Activated CD4-positive, alpha-beta T cell treated with anti-CD3 and anti-CD28 coated beads, Interleukin-2, amount 10 ng/mL, durations not matched to agents 7 days and 5 days (primary cell): Measurements from ENCODE around the gene MOBP. TPM values are rescaled to one million over a fixed set of nuclear protein-coding genes. Genes with fewer than 3 reads are reported as not detected.
"Not testable (repeated sequence)": the region's sequence is repeated elsewhere in the genome, so short reads cannot be mapped to it uniquely, and the experiment has no call there.

ENCODE experiments used
- CTCF ChIA-PET: fragments of 350-600 bp; sonication (Branson Sonifier 250); formaldehyde crosslinking; loops from one replicate; lab custom pipeline; 2021; ENCODE audit warnings: antibody characterized with exemption; lab: Charles Lee
- POLR2A ChIA-PET: fragments of 350-600 bp; sonication (Branson Sonifier 250); formaldehyde crosslinking; loops from one replicate; lab custom pipeline; 2021; ENCODE audit warnings: antibody characterized with exemption; lab: Charles Lee
- DNase-seq: peaks from one replicate; pipeline ENCODE4 v3.0.0-alpha.2; 2020
- H3K27ac Mint-ChIP-seq: one replicate; pipeline ENCODE4 v1.8.0; 2021; ENCODE audit warnings: mild to moderate bottlenecking, moderate library complexity, mixed read lengths
- H3K27me3 Mint-ChIP-seq: one replicate; pipeline ENCODE4 v1.8.0; 2021; ENCODE audit warnings: mixed read lengths
- H3K36me3 Mint-ChIP-seq: one replicate; pipeline ENCODE4 v1.8.0; 2021; ENCODE audit warnings: low read depth, mixed read lengths
- H3K4me1 Mint-ChIP-seq: one replicate; pipeline ENCODE4 v1.8.0; 2021; ENCODE audit warnings: mixed read lengths
- H3K4me3 Mint-ChIP-seq: one replicate; pipeline ENCODE4 v1.8.0; 2021; ENCODE audit warnings: mild to moderate bottlenecking, moderate library complexity, mixed read lengths
- H3K9me3 Mint-ChIP-seq: one replicate; pipeline ENCODE4 v1.8.0; 2021; ENCODE audit warnings: mixed read lengths
- total RNA-seq, 2 experiments: library from RNA; stranded (reverse); gene quantifications; one replicate each; pipeline ENCODE4 v1.2.3, GENCODE V29; 2021

Gene MOBP, protein sequence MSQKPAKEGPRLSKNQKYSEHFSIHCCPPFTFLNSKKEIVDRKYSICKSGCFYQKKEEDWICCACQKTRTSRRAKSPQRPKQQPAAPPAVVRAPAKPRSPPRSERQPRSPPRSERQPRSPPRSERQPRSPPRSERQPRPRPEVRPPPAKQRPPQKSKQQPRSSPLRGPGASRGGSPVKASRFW
- not detected for total RNA-seq

DNA sequence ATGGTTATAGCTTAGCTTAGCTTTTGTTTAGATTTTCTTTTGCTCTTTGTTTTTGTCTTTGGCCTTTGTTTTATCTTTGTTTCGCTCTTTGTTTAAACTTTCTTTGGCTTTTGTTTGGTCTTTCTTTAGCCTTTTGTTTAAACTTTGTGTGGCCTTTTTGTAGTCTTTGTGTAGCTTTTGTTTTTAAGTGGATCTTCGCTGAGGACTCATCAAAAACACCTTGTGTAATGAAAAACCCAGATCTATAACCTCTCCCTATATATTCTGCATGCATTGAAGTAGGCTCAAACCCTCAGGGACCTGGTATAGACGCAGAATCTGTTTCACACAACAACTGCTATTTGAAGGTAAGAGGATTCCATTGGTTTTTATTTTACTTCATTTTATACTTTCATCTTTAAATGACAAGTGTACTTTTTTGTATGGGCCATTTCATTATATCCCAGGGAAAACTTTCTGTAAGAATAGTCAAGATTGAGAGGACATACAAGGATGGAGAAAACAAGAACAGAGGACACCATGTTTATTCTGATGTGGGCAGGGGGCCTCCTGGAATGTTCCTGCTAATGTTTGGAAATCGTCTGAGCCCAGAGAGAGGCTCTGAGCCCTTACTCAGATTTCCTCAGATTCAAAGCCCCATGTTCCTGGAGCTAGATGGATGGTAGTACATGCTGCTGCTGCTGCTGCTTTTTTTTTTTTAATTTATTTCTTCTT is at the start of gene MOBP:
Gene MOBP (plus strand): TSS at position 287 of the 714 bp plus-strand sequence. CDS start 34,390 bp downstream, outside the sequence.
- Mint-ChIP-seq H3K27ac (no peak within 1 kb of the TSS), H3K4me3 (no peak within 1 kb of the TSS), H3K9me3 (no peaks in the 10 kb centered on the region), H3K4me1 (no peaks in the 10 kb centered on the region), H3K36me3 (no peaks in the 10 kb centered on the region), H3K27me3 (peaks cover 31% of the 10 kb centered on the region)
- DNase-seq: no peak
- CTCF ChIA-PET: interaction anchor here (0.6 kb wide), 1 partner anchor 18 kb away, joined by 3 read pairs; no protein-coding TSS in a partner anchor
- POLR2A ChIA-PET: interaction anchor here (0.7 kb wide), 2 partner anchors 52 to 102 kb away, joined by 4 to 6 read pairs; no protein-coding TSS in a partner anchor

GRCh38 chr3:39418556-39419225 is 48.8 kb upstream of the MOBP start:
- POLR2A ChIA-PET, H3K9me3 Mint-ChIP-seq, H3K27me3 Mint-ChIP-seq, H3K27ac Mint-ChIP-seq, DNase-seq, H3K4me3 Mint-ChIP-seq, H3K4me1 Mint-ChIP-seq, CTCF ChIA-PET: not testable (repeated sequence)
- peaks cover 12% of the 10 kb centered on the region for H3K36me3 Mint-ChIP-seq

DNA sequence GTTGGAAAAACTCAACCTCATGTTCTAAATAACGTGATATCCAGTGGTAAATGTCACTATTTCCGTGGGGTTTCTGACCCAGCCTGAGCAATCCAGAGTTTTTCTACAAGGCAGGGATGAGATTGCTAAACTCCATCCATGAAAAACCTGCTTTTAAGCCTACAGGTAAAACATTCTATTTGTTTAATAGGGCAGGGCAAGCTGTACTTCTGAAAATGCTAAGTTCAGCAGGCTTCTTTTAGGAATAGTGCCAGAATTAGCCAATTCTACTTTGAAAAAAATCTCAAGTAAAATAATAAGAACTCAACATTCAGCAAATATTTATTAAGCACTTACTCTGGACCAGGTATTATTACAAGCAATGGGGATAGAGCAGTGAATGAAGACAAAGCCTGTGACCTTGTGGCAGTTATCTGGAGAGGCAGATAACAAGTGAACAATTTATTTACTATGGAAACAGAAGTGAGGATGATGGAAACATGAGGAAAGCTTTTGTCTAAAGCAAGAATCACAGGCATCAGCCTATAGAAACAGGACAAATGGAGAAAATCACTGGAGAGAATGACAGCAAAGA is 47.7 kb upstream of the MOBP start:
- no peak overlapping the region for H3K27ac Mint-ChIP-seq
- H3K9me3 Mint-ChIP-seq: no peaks in the 10 kb centered on the region
- POLR2A ChIA-PET: no interaction called here
- CTCF ChIA-PET: interaction anchor here (1.1 kb wide), 1 partner anchor 12 kb away, joined by 4 read pairs; no protein-coding TSS in a partner anchor
- peaks cover 3% of the 10 kb centered on the region for H3K36me3 Mint-ChIP-seq
- no peak overlapping the region for H3K4me3 Mint-ChIP-seq
- DNase-seq: no peak
- no peaks in the 10 kb centered on the region for H3K27me3 Mint-ChIP-seq
- H3K4me1 Mint-ChIP-seq: no peaks in the 10 kb centered on the region

GRCh38 chr3:39420543-39420942 is 46.9 kb upstream of the MOBP start:
- Mint-ChIP-seq H3K4me3 (no peak overlapping the region), H3K27ac (no peak overlapping the region), H3K27me3 (no peaks in the 10 kb centered on the region), H3K9me3 (no peaks in the 10 kb centered on the region), H3K36me3 (peaks cover 2% of the 10 kb centered on the region), H3K4me1 (no peaks in the 10 kb centered on the region)
- POLR2A ChIA-PET: no interaction called here
- no peak for DNase-seq
- CTCF ChIA-PET: interaction anchor here (1.1 kb wide), 1 partner anchor 13 kb away, joined by 4 read pairs; no protein-coding TSS in a partner anchor

DNA sequence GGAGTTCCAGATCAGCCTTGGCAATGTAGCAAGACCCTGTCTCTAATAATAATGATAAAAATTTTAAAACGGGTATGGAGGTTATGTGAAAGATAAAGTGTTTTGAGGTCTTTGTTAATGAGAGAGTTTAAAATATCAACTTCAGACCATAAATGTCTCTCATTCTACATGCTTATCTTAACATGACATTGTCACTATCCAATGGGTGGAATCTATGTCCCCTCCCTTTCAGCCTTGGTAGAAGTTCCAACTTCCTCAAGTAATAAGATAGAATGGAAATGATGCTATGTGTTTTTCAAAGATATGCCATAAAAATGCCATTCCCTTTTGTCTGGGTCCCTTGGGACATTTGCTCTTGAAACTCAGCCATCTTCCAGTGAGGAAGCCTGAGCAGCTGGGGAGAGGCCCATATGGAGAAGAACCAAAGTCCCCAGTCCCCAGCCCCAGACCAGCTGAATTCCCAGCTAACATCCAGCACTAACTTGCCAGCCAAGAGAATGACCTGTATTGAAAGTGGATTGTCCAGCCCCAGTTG is 44.0 kb upstream of the MOBP start:
- no peaks in the 10 kb centered on the region for H3K27me3 Mint-ChIP-seq
- POLR2A ChIA-PET: no interaction called here
- H3K4me1 Mint-ChIP-seq: no peaks in the 10 kb centered on the region
- CTCF ChIA-PET: interaction anchor here (0.6 kb wide), 1 partner anchor 14 kb away, joined by 3 read pairs; no protein-coding TSS in a partner anchor
- H3K27ac Mint-ChIP-seq: no peak overlapping the region
- H3K4me3 Mint-ChIP-seq: no peak overlapping the region
- no peak for DNase-seq
- H3K9me3 Mint-ChIP-seq: no peaks in the 10 kb centered on the region
- H3K36me3 Mint-ChIP-seq: no peaks in the 10 kb centered on the region

DNA sequence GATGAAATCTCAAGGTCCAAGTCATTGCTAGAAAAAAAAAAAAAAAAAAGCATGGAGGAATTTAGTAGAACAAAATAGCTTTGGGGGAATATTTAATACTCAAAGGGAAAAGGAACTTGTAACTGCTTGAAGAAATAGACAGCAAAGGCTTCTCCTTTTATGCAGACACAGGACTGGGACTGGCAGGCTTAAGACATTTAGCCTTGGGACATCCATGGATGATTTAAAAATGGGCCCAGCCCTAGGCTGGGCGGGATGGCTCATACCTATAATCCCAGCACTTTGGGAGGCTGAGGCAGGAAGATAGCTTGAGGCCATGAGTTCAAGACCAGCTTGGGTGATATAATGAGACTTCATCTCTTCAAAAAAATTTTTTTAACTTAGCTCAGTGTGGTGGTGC is 41.2 kb upstream of the MOBP start:
- no peak for DNase-seq
- Mint-ChIP-seq H3K4me1 (no peaks in the 10 kb centered on the region), H3K9me3 (no peaks in the 10 kb centered on the region), H3K27me3 (peaks cover 3% of the 10 kb centered on the region), H3K27ac (no peak overlapping the region), H3K36me3 (no peaks in the 10 kb centered on the region), H3K4me3 (no peak overlapping the region)
- CTCF ChIA-PET: no interaction called here
- POLR2A ChIA-PET: no interaction called here

DNA sequence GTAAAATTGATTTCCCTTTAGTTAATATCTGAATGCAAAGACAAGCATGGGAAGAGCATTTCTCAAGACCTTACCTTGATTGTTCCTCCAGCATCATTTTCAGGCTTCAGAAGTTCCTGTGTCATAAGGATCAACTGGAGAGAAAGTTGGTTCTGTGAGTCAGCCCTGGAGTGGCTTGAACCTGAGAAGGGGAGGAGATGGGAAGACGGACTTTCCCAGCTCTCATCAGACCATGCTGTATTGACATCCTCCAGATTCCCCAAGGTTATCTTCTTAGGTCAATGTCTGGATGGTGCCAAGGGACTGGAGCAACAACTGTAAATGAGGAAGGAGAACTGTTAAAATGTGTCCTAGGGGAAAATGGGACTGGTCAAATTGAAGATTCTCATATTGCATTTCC is 40.0 kb upstream of the MOBP start:
- no peak for DNase-seq
- Mint-ChIP-seq H3K9me3 (no peaks in the 10 kb centered on the region), H3K27ac (no peak overlapping the region), H3K4me3 (no peak overlapping the region), H3K36me3 (no peaks in the 10 kb centered on the region), H3K4me1 (no peaks in the 10 kb centered on the region), H3K27me3 (peaks cover 3% of the 10 kb centered on the region)
- ChIA-PET POLR2A (no interaction called here), CTCF (no interaction called here)

GRCh38 chr3:39428745-39429201 is 38.7 kb upstream of the MOBP start:
- H3K4me1 Mint-ChIP-seq: no peaks in the 10 kb centered on the region
- no peak overlapping the region for H3K27ac Mint-ChIP-seq
- no peak overlapping the region for H3K4me3 Mint-ChIP-seq
- no peak for DNase-seq
- H3K36me3 Mint-ChIP-seq: no peaks in the 10 kb centered on the region
- H3K9me3 Mint-ChIP-seq: no peaks in the 10 kb centered on the region
- POLR2A ChIA-PET: no interaction called here
- H3K27me3 Mint-ChIP-seq: peaks cover 3% of the 10 kb centered on the region
- CTCF ChIA-PET: interaction anchor here (1.6 kb wide), 1 partner anchor 19 kb away, joined by 4 read pairs; no protein-coding TSS in a partner anchor

DNA sequence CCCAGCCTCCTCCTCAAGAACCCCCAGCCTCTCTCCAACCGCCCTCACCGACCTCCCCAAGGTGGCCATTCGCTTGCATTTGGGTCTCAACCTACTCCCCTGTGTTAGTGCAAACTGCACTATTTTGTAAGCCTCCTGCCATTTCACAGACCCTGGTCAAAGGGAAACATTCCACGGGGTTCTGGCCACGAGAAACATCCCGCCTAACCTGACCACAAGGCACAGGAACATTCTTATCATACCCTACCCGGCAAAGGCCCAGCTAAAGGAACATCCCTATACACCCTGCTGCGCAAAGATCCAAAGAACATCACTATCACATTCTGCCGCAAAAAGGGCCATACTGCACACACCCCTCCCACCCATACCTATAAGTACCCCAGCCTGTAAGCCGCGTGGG is 38.0 kb upstream of the MOBP start:
- H3K27me3 Mint-ChIP-seq: peaks cover 3% of the 10 kb centered on the region

GRCh38 chr3:39432342-39432741 is 35.1 kb upstream of the MOBP start:
- ChIA-PET CTCF (no interaction called here), POLR2A (no interaction called here)
- H3K27ac Mint-ChIP-seq: no peak overlapping the region
- no peaks in the 10 kb centered on the region for H3K36me3 Mint-ChIP-seq
- no peaks in the 10 kb centered on the region for H3K4me1 Mint-ChIP-seq
- H3K9me3 Mint-ChIP-seq: no peaks in the 10 kb centered on the region
- peaks cover 3% of the 10 kb centered on the region for H3K27me3 Mint-ChIP-seq
- H3K4me3 Mint-ChIP-seq: no peak overlapping the region
- DNase-seq: no peak

More for the DNA sequence above, 38.0 kb upstream of the MOBP start:
- no peaks in the 10 kb centered on the region for H3K36me3 Mint-ChIP-seq
- POLR2A ChIA-PET: no interaction called here
- no peaks in the 10 kb centered on the region for H3K9me3 Mint-ChIP-seq
- H3K4me1 Mint-ChIP-seq: no peaks in the 10 kb centered on the region
- H3K4me3 Mint-ChIP-seq: no peak overlapping the region
- CTCF ChIA-PET: interaction anchor here (1.6 kb wide), 1 partner anchor 18 kb away, joined by 4 read pairs; no protein-coding TSS in a partner anchor
- no peak for DNase-seq
- no peak overlapping the region for H3K27ac Mint-ChIP-seq

DNA sequence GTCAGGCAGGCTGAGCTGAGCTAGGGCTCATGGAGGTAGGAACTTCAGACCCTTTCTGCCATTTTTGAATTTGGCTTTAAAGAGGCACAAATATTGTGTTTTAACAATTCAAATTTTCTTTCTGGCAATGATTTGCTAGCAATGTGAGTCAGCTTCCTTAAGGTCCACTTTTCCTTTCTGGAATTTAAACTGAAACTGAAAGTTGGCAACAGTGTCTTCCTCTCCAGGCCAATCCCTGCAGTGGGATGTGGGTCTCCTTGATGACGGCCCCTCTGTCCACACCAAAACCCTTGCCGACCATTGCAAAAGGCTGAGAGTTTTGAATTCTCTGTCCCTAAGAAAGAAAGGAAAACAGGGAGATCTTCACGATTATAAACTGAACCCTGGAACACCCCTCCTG is 33.8 kb upstream of the MOBP start:
- H3K36me3 Mint-ChIP-seq: no peaks in the 10 kb centered on the region
- no peak overlapping the region for H3K27ac Mint-ChIP-seq
- H3K27me3 Mint-ChIP-seq: peaks cover 3% of the 10 kb centered on the region
- H3K9me3 Mint-ChIP-seq: no peaks in the 10 kb centered on the region
- ChIA-PET CTCF (no interaction called here), POLR2A (no interaction called here)
- no peak overlapping the region for H3K4me3 Mint-ChIP-seq
- no peaks in the 10 kb centered on the region for H3K4me1 Mint-ChIP-seq
- no peak for DNase-seq

GRCh38 chr3:39434574-39434973 is 32.9 kb upstream of the MOBP start:
- DNase-seq: no peak
- ChIA-PET POLR2A (no interaction called here), CTCF (interaction anchor here (0.6 to 1.0 kb wide), 2 partner anchors 19 to 275 kb away, joined by 3 read pairs; no protein-coding TSS in a partner anchor)
- peaks cover 3% of the 10 kb centered on the region for H3K27me3 Mint-ChIP-seq
- H3K4me3 Mint-ChIP-seq: no peak overlapping the region
- no peak overlapping the region for H3K27ac Mint-ChIP-seq
- no peaks in the 10 kb centered on the region for H3K9me3 Mint-ChIP-seq
- H3K36me3 Mint-ChIP-seq: no peaks in the 10 kb centered on the region
- H3K4me1 Mint-ChIP-seq: no peaks in the 10 kb centered on the region
